Measurements from ENCODE around the gene PRRT3.
"Not testable (repeated sequence)": the region's sequence is repeated elsewhere in the genome, so short reads cannot be mapped to it uniquely, and the experiment has no call there.

The PRRT3 gene

GRCh38 chr3:9947025-9947995 is 4.9 kb downstream of the PRRT3 start:
- DNase-seq (ENCODE audit: low spot score) = peak; percentile 65

GRCh38 chr3:9946112-9947024 is 5.8 kb downstream of the PRRT3 start:
- peak; percentile 88 for DNase-seq (ENCODE audit: low spot score)

GRCh38 chr3:9945358-9945757 is 6.8 kb downstream of the PRRT3 start:
- DNase-seq (ENCODE audit: low spot score) = no peak

GRCh38 chr3:9944271-9944670 is 7.9 kb downstream of the PRRT3 start:
- peak; percentile 47 for DNase-seq (ENCODE audit: low spot score)

- DNase-seq (ENCODE audit: low spot score) = no peak
These were observed 9.1 kb downstream of the PRRT3 start for GRCh38 chr3:9942934-9943690.

- DNase-seq (ENCODE audit: low spot score) = no peak
These were observed 10.0 kb downstream of the PRRT3 start for GRCh38 chr3:9942164-9942563.

- DNase-seq (ENCODE audit: low spot score) = no peak
These were observed 11.5 kb downstream of the PRRT3 start for GRCh38 chr3:9940746-9941145.

- DNase-seq (ENCODE audit: low spot score) = not testable (repeated sequence)
These were observed 12.3 kb downstream of the PRRT3 start for GRCh38 chr3:9939906-9940305.

GRCh38 chr3:9938966-9939365 is 13.2 kb downstream of the PRRT3 start:
- no peak for DNase-seq (ENCODE audit: low spot score)

GRCh38 chr3:9937486-9938238 is 14.5 kb downstream of the PRRT3 start:
- no peak for DNase-seq (ENCODE audit: low spot score)

- no peak for DNase-seq (ENCODE audit: low spot score)
These were observed 16.2 kb downstream of the PRRT3 start for GRCh38 chr3:9935966-9936510.

GRCh38 chr3:9934993-9935392 is 17.2 kb downstream of the PRRT3 start:
- DNase-seq (ENCODE audit: low spot score) = no peak

- DNase-seq (ENCODE audit: low spot score) = no peak
These were observed 18.0 kb downstream of the PRRT3 start for GRCh38 chr3:9934235-9934621.

GRCh38 chr3:9933561-9934234 is 18.5 kb downstream of the PRRT3 start, which contains the start of gene CRELD1:
CRELD1 (plus strand) TSS chr3:9933834; CDS start chr3:9934439, 605 bp downstream.
- DNase-seq (ENCODE audit: low spot score) = peak; percentile 98

GRCh38 chr3:9932843-9933560 is 19.2 kb downstream of the PRRT3 start:
- peak; percentile 57 for DNase-seq (ENCODE audit: low spot score)

GRCh38 chr3:9932535-9932842 is 19.7 kb downstream of the PRRT3 start:
- DNase-seq (ENCODE audit: low spot score) = no peak

- no peak for DNase-seq (ENCODE audit: low spot score)
These were observed 21.3 kb downstream of the PRRT3 start for GRCh38 chr3:9930804-9931418.

- DNase-seq (ENCODE audit: low spot score) = no peak
These were observed 24.1 kb downstream of the PRRT3 start for GRCh38 chr3:9928158-9928557.

Data from Ammon's horn (tissue), 1 donor.